ENCODE measurements around the gene OTX1. TPM values are rescaled to one million over a fixed set of nuclear protein-coding genes. Genes with fewer than 3 reads are reported as not detected.
"Not testable (repeated sequence)": the region's sequence is repeated elsewhere in the genome, so short reads cannot be mapped to it uniquely, and the experiment has no call there.

The OTX1 gene
- total RNA-seq, 4 donors from 2014 or later, result not detected

DNA sequence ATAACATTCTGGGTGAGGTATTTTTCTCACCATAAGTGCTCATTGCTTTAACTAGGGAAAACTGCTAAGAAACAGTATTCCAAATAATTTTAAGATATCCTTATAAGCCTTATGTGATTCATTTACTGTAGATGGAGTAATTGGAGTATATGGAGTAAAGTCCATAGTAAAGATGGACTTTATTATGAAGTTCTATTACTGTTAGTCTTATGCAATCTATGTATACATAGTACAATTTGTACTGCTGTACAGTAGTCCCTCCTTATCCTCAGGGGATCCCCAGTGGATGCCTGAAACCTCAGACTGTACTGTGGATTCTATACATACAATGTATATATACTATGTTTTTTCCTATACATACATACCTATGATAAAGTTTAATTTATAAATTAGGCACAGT lies 41.1 kb upstream of the OTX1 start:
- H3K4me3 ChIP-seq (replicated peaks in 1 of 3), result no peak overlapping the region
- H3K27me3 ChIP-seq, result no peaks in the 10 kb centered on the region
- H3K27ac ChIP-seq, result no peak overlapping the region
- intact Hi-C loops (cut with DNase I), result no loop called here
- H3K9me3 ChIP-seq, result no peaks in the 10 kb centered on the region
- no peak for TF ChIP-seq POLR2A (IDR thresholded peaks at IDR 0.05)
- TF ChIP-seq, protein P1, sequence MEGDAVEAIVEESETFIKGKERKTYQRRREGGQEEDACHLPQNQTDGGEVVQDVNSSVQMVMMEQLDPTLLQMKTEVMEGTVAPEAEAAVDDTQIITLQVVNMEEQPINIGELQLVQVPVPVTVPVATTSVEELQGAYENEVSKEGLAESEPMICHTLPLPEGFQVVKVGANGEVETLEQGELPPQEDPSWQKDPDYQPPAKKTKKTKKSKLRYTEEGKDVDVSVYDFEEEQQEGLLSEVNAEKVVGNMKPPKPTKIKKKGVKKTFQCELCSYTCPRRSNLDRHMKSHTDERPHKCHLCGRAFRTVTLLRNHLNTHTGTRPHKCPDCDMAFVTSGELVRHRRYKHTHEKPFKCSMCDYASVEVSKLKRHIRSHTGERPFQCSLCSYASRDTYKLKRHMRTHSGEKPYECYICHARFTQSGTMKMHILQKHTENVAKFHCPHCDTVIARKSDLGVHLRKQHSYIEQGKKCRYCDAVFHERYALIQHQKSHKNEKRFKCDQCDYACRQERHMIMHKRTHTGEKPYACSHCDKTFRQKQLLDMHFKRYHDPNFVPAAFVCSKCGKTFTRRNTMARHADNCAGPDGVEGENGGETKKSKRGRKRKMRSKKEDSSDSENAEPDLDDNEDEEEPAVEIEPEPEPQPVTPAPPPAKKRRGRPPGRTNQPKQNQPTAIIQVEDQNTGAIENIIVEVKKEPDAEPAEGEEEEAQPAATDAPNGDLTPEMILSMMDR (IDR thresholded peaks at IDR 0.05), result no peak
- no peak for DNase-seq
- no peaks in the 10 kb centered on the region for H3K36me3 ChIP-seq
- no peaks in the 10 kb centered on the region for H3K4me1 ChIP-seq

DNA sequence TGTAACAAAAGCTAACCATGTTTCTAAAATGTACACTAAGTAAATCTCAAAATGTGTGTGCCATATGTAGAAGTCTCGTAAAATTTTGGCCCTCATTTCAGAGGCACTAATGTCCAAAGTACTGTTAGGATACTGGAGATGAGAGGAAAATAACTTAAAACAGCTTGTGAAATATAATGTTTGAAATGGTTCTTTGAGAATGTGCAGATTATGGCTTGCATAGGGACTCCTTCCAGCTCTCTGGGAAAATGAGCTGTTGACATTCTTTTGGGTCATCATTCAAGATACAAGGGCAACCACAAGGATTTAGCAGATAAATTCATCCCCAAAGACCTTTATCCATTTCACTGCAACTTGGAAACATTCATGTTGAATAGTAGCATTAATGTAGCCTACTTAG lies 38.1 kb upstream of the OTX1 start:
- Histone ChIP-seq H3K36me3 (no peaks in the 10 kb centered on the region), H3K27ac (no peak overlapping the region), H3K9me3 (no peaks in the 10 kb centered on the region), H3K27me3 (no peaks in the 10 kb centered on the region), H3K4me1 (no peaks in the 10 kb centered on the region), H3K4me3 (replicated peaks in 1 of 3) (no peak overlapping the region)
- WGBS, 2 donors, result 92 to 96% methylated on average over 1 of the region's 1 CpG
- DNase-seq, result no peak
- TF ChIP-seq POLR2A (IDR thresholded peaks at IDR 0.05), result no peak
- TF ChIP-seq, protein P1 (IDR thresholded peaks at IDR 0.05), result no peak
- intact Hi-C loops (cut with DNase I), result no loop called here

DNA sequence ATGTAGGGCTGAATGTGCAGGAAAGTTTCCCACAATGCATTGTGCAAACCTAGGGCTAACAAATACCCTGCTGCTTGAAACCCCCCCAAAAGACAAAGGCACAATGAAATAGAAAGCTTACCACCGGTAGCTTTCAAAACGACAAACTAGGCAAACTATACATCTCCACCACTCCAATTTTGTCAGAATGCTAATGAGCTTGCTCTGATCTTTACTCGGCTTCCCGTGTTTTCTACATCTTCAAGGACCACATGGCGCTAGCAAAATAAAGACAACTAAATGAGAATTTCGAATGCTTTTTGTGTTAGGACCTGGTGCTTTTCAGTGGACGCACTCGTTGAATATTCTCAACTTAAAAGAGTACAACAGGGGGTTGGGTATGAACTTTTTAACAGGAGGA lies 37.2 kb upstream of the OTX1 start:
- intact Hi-C loops (cut with DNase I), result no loop called here
- 85 to 87% methylated on average over 8 of the region's 8 CpGs for WGBS, 2 donors

DNA sequence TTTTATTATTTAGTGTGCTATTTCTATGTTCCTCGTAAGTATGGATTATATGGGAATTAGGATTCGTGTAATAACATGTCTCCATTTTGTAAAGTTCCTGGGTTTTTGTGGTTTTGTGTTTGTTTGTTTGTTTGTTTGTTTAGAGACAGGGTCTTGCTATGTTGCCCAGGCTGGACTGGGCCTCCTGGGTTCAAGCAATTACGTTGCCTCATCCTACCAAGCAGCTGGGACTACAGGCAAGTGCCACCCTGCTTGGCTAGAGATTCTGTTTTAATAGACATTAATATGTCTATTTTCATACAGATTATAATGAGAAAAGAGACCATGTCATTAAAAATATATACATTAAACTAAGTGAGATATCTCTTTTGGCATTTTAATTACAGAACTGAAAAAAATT lies 35.2 kb upstream of the OTX1 start:
- 97 to 98% methylated on average over 3 of the region's 3 CpGs for WGBS, 2 donors
- Histone ChIP-seq H3K9me3 (no peaks in the 10 kb centered on the region), H3K27me3 (no peaks in the 10 kb centered on the region), H3K4me1 (no peaks in the 10 kb centered on the region), H3K4me3 (replicated peaks in 1 of 3) (no peak overlapping the region), H3K36me3 (no peaks in the 10 kb centered on the region), H3K27ac (no peak overlapping the region)
- intact Hi-C loops (cut with DNase I), result no loop called here
- DNase-seq, result no peak
- no peak for TF ChIP-seq POLR2A (IDR thresholded peaks at IDR 0.05)
- TF ChIP-seq, protein P1 (IDR thresholded peaks at IDR 0.05), result no peak

More for the DNA sequence above, 37.2 kb upstream of the OTX1 start:
- no peaks in the 10 kb centered on the region for H3K9me3 ChIP-seq
- H3K27ac ChIP-seq, result no peak overlapping the region
- no peaks in the 10 kb centered on the region for H3K27me3 ChIP-seq
- TF ChIP-seq, protein P1 (IDR thresholded peaks at IDR 0.05), result no peak
- no peak for TF ChIP-seq POLR2A (IDR thresholded peaks at IDR 0.05)
- H3K36me3 ChIP-seq, result no peaks in the 10 kb centered on the region
- H3K4me1 ChIP-seq, result no peaks in the 10 kb centered on the region
- no peak overlapping the region for H3K4me3 ChIP-seq (replicated peaks in 1 of 3)
- DNase-seq, result no peak

DNA sequence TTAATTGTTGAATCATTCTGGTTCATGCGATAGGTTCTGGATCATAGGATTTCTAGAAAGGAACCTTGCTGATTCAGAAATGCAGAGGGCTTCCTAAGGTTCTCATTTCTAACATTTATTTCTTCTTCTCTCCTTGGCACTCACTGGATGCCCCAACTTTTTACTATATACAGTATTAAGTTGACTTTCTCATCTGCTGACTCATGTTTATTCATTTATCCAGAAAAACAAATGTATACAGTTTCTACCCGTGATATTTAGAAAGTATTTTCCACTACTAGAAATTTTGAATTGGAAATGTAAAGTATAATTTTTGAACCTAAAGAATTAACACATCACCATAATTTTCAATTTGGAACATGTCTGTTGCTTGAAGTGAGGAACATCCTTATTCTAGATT lies 32.2 kb upstream of the OTX1 start:
- no peak for DNase-seq
- Histone ChIP-seq H3K27ac (no peak overlapping the region), H3K36me3 (no peaks in the 10 kb centered on the region), H3K9me3 (no peaks in the 10 kb centered on the region), H3K4me3 (replicated peaks in 1 of 3) (no peak overlapping the region), H3K27me3 (no peaks in the 10 kb centered on the region), H3K4me1 (no peaks in the 10 kb centered on the region)
- WGBS, 2 donors, result 98 to 99% methylated on average over 2 of the region's 2 CpGs
- intact Hi-C loops (cut with DNase I), result no loop called here
- TF ChIP-seq, protein P1 (IDR thresholded peaks at IDR 0.05), result no peak
- TF ChIP-seq POLR2A (IDR thresholded peaks at IDR 0.05), result no peak

DNA sequence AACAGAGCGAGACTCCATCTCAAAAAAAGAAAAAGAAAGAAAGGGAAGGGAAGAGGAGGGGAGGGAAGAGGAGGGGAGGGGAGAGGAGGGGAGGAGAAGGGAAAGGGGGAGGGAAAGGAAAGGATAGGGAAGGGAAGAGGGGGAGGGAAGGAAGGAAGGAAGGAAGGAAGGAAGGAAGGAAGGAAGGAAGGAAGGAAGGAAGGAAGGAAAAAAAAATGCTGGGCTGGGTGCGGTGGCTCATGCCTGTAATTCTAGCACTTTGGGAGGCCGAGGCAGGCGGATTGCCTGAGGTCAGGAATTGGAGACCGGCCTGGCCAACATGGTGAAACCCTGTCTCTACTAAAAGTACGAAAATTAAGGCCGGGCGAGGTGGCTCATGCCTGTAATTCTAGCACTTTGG lies 30.9 kb upstream of the OTX1 start:
- H3K9me3 ChIP-seq; DNase-seq; H3K27ac ChIP-seq; H3K4me3 ChIP-seq (replicated peaks in 1 of 3); H3K27me3 ChIP-seq; intact Hi-C loops (cut with DNase I); H3K4me1 ChIP-seq; H3K36me3 ChIP-seq: not testable (repeated sequence)
- WGBS, 2 donors, result 97% methylated on average over 8 of the region's 8 CpGs
